HG02885 (cell line): Measurements from ENCODE around the gene CNNM2.

Source experiments
- ATAC-seq: cut with Tn5 transposase; IDR thresholded peaks from one replicate; pipeline ENCODE4 v1.9.1; 2021; ENCODE audit warnings: mild to moderate bottlenecking; ENCODE audit not compliant: unreplicated experiment, poor library complexity

Gene CNNM2

DNA sequence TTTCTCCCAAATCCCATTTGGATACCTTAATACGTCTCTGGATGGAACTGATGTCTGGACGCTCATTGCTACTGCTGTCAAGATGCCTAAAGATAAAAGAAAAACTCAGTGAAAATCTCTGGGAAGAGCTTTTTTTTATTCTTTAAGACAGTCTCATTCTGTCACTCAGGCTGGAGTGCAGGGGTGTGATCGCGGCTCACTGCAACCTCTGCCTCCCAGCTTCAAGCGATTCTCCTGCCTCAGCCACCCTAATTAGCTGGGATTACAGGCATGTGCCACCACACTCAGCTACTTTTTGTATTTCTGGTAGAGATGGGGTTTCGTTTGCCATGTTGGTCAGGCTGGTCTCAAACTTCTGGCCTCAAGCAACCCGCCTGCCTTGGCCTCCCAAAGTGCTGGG lies 172.8 kb downstream of the CNNM2 start:
- no peak for ATAC-seq

GRCh38 chr10:103095005-103095404 lies 176.9 kb downstream of the CNNM2 start:
- ATAC-seq: no peak

GRCh38 chr10:103096130-103096529 lies 178.0 kb downstream of the CNNM2 start:
- ATAC-seq: no peak

DNA sequence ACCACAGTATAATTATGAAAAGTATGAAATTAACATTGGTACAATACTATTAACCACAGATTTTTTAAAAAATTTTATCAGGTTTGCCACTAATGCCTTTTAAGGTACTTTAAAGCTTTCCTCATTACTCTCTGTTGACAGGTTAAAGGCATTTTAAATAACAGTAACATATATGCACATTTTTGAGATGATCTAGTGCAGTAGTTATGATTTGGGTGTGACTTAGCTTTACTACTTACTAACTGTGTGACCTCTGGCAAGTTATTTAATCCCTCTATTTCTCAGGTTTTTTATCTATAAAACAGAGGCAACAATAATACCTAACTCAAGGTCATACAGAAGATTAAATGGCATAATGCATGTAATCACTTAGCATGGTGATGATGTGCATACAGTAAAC lies 180.1 kb downstream of the CNNM2 start:
- no peak for ATAC-seq

- ATAC-seq: no peak
Observed at GRCh38 chr10:103100620-103101019, 182.5 kb downstream of the CNNM2 start.

DNA sequence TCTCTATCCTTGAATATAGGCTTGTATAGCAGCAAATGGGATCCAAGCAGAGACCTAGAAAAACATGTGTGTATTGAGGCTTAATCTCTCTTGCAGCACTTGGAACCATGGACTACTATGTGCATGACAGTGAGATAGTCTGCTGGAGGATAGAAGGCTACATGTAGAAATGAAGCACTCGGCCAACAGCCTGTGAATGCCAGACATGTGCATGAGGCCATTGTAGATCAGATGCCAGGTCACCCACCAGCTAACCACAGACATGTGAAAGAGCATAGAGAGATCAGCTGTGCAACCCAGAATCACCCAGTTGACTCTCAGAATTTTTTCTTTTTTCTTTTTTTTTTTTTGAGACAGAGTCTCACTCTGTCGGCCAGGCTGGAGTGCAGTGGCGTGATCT lies 184.1 kb downstream of the CNNM2 start:
- no peak for ATAC-seq

- no peak for ATAC-seq
Observed at GRCh38 chr10:103103989-103104388, 185.9 kb downstream of the CNNM2 start.

GRCh38 chr10:103104721-103105120 lies 186.6 kb downstream of the CNNM2 start:
- no peak for ATAC-seq

GRCh38 chr10:103105462-103105861 lies 187.4 kb downstream of the CNNM2 start:
- ATAC-seq: no peak

GRCh38 chr10:103106539-103106938 lies 188.4 kb downstream of the CNNM2 start:
- no peak for ATAC-seq

- ATAC-seq: no peak
Observed at GRCh38 chr10:103109821-103110220, 191.7 kb downstream of the CNNM2 start.

- no peak for ATAC-seq
Observed at GRCh38 chr10:103110407-103110806, 192.3 kb downstream of the CNNM2 start.

- peak; percentile 71 for ATAC-seq
Observed at GRCh38 chr10:103111031-103111917, 193.2 kb downstream of the CNNM2 start.

GRCh38 chr10:103111918-103112877 lies 194.1 kb downstream of the CNNM2 start:
- peak; percentile 61 for ATAC-seq

GRCh38 chr10:103114876-103115275 lies 196.8 kb downstream of the CNNM2 start:
- ATAC-seq: no peak

DNA sequence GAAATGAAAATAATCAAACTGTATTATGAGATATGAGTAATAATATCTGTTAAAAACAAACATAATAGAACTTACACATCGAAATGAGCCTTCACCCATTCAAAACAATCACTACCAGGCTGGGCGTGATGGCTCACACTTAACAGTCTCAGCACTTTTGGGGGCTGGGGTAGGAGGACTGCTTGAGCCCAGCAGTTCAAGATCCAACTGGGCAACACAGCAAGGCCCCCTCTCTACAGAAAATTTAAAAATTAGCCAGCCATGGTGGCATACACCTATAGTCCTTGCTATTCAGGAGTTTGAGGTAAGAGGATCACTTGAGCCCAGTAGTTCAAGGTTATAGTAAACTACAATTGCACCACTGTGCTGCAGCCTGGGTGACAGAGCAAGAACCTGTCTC lies 199.2 kb downstream of the CNNM2 start:
- ATAC-seq: no peak

DNA sequence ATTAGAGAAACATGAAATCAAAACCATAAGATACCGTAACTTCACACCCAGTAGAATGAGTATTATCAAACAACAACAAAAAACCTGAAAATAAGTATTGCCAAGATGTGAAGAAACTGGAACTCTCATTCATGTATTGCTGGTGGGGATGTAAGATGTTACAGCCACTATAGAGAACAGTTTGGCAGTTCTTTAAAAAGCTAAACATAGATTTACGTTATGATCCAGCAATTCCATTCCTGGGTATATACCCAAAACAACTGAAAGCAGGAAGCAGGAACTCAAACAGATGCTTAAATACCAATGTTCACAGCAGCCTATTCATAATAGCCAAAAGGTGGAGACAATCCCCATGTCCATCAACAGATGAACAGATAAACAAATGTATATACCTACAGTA lies 202.5 kb downstream of the CNNM2 start:
- ATAC-seq: no peak

GRCh38 chr10:103120977-103121735 lies 203.1 kb downstream of the CNNM2 start:
- ATAC-seq: no peak

GRCh38 chr10:103123282-103124024 lies 205.4 kb downstream of the CNNM2 start:
- no peak for ATAC-seq
